ENCODE data around the gene GALNT13. TPM values are rescaled to one million over a fixed set of nuclear protein-coding genes. Genes with fewer than 3 reads are reported as not detected.

The GALNT13 gene
- polyA plus RNA-seq, 3 donors, result 2.0 to 2.7 (median 2.4) TPM

- no peak for DNase-seq (ENCODE audit: extremely low read depth in 1 of 11, low read depth in 9 of 11, low spot score in 4 of 11)
Observed at GRCh38 chr2:153935511-153935910, 63.8 kb downstream of the GALNT13 start.

DNA sequence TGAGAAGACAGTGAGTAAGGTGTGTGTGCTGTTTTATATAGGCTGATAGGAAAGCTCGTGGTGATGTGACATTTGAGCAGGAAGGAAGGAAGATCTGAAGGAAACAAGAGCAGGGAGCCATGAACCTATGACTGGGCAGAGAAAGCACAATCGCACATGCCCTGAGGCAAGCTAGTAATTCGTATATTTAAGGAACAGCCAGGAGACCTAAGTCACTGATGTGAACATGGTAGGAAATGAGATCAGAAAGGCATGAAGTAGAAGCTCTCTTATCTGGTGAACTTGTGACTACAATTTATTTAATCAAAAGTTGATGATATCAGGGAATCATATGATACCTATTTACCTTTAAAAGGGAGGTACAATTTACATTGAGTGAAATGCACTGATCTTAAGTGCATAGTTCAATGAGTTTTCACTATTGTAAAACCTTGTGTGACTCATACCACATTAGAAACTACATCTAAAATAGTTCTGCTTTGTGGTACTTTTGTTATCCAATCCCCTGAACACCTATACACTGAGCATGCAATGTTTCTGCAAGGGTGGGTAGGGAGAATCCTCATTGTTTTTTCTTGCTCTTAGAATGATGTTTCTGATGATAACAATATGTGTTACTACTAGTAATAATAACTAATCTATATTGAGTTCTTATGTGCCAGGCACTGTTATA lies 67.5 kb downstream of the GALNT13 start:
- peak in 2 of 11 donors; percentile 7 to 10 for DNase-seq (ENCODE audit: extremely low read depth in 1 of 11, low read depth in 9 of 11, low spot score in 4 of 11)

- DNase-seq (ENCODE audit: extremely low read depth in 1 of 11, low read depth in 9 of 11, low spot score in 4 of 11), result no peak
Observed at GRCh38 chr2:153940511-153940910, 68.8 kb downstream of the GALNT13 start.

DNA sequence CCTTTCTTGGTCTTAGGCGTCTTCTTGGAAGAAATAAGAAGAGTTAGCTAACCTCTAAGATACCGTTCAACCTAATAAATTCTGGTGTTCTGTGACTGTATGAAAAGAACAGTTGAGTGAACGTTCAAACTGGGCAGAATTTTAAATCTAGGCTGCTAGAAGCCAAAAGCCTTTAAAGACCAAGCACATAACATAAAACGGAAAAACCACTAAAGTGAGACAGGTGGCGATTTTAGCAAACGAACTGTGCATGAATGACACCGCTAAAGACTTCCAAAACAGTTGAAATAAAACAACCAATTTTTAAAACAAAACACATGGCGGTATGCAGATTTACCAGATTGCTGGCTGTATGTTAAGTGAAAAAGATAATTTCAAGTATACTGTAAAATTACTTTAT lies 73.1 kb downstream of the GALNT13 start:
- DNase-seq (ENCODE audit: extremely low read depth in 1 of 11, low read depth in 9 of 11, low spot score in 4 of 11), result no peak

DNA sequence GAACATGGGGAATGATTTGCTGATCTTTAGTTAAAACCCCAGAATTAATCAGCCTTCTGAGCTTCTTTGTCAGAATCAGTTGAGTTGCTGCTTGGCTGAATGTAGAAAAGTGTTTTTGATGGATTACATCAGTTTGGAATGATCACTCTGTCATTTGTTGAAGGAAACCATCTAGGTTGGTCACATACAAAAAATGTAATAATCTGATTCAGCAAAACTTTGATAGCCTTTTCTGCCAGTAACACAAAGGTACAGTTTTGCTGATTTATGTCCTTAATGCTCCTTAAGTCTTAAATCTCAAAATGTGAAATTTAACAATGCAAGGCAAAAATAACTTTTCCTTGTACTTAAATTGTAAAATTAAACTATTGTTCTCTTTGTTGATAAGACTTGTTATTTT lies 74.3 kb downstream of the GALNT13 start:
- no peak for DNase-seq (ENCODE audit: extremely low read depth in 1 of 11, low read depth in 9 of 11, low spot score in 4 of 11)

DNA sequence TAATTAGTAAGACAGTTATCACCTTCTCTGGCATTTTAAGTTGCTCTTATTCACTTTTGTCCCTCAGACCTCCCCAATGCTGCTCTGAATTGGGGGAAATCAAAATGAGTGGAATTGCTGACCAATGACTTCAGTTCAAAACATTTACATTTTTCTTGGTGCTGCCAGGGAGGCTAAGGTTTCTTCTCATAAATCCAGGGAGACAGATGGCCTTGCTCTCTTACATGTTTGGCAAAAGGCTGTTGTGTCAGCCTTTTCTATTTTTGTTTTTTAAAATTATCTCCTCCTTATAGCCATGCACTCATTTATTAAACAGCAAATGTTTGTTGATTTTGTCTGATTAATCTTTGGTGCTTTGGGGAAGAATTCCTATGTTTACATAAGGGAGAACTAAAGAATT lies 82.0 kb downstream of the GALNT13 start:
- DNase-seq (ENCODE audit: extremely low read depth in 1 of 11, low read depth in 9 of 11, low spot score in 4 of 11), result no peak

DNA sequence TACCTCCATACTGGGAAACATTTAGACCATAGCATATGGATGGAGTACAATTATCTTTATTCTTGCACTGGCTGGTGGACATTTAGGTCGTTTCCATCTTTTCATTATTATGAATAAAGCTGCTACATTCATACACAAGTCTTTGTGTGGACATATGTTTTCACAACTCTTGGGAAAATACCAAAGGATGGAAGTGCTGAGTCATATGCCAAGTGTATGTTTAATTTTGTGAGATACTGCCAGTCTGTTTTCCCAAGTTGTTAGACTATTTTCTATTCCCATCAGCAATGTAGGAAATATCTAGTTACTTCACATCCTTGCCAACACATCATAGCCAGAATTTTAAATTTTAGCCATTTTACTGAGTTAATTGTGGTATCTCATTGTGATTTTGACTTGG lies 91.5 kb downstream of the GALNT13 start:
- no peak for DNase-seq (ENCODE audit: extremely low read depth in 1 of 11, low read depth in 9 of 11, low spot score in 4 of 11)

DNA sequence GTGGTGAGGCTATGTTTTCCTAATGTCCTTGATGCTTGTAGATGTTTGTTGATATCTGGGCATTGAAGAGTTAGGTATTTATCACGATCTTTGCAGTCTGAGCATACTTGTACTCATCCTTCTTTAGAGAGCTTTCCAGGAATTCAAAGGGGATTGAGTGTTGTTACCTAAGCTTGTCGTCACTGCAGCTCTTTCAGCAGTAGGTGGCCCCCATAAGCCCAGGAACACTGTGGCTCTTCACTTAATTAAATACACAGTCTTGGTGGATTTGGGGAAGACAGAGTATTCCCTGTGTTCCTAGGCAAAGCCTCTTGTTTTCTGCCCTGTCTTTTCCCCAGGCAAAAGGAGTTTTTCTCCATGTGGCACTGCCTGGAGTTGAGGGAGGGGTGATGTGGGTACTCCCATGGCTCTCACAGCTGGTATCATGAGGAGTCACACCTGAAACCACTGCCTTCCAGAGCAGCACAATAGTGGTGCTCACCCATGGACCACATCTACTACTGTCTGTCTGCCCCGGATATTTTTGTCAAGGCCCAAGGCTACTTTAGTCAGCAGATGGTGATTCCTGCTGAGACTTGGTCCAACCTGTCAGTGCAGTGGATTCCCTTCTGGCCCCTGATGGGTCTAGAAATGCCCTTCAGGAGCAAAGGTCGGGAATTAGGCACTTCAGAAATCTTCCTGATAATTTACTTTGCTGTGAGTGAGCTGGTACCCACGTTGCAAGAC lies 95.7 kb downstream of the GALNT13 start:
- DNase-seq (ENCODE audit: extremely low read depth in 1 of 11, low read depth in 9 of 11, low spot score in 4 of 11), result no peak

- DNase-seq (ENCODE audit: extremely low read depth in 1 of 11, low read depth in 9 of 11, low spot score in 4 of 11), result no peak
Observed at GRCh38 chr2:153971250-153971649, 99.5 kb downstream of the GALNT13 start.

DNA sequence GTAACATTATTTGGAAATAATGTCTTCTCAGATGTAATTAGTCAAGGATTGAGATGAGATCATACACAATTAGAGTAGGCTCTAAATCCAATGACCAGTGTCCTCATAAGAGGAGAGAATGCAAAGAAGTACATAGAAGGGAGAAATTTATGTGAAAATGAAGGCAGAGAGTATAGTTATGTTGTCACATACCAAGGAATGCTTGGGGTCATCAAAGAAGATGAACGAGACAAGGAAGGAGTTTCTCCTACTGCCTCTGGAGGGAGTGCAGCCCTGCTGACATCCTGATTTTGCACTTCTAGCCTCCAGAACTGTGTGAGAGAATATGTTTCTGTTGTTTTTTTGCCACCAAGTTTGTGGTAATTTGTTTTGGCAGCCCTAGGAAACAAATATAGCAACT lies 100.1 kb downstream of the GALNT13 start:
- no peak for DNase-seq (ENCODE audit: extremely low read depth in 1 of 11, low read depth in 9 of 11, low spot score in 4 of 11)

GRCh38 chr2:153972412-153972811 lies 100.7 kb downstream of the GALNT13 start:
- no peak for DNase-seq (ENCODE audit: extremely low read depth in 1 of 11, low read depth in 9 of 11, low spot score in 4 of 11)

DNA sequence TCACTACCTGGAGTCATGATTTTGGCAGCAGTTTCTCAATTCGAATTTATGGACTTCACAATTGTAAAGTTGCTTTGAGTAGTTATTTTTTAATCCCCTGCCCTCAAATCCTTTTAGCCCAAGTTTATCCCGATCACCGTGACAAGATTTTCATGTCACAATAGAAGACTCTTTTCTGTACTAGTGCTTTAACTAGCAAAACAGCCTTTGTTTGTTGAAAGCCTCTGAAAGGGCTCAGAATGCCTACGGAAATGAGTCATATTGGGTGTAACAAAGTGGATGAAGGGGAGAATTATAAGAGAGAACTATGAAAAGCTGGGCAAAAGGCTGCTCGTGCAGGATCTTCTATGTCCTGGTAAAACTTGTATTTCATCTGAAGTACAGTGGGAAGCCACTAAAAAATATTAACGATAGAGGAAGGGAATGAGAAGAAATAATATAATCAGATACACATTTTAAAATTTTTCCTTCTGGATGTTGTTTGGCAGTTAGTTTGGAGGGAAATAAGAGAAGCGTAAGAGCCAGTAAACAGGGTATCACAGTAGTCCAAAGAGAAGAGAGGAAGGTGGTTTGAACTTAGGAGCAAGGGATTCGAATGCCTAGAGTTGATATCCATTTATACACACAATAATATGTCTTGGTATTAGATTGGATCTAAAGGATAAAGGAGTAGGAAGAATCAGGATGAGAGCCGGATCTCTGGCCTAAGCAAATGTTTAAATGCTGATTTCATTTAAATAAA lies 114.9 kb downstream of the GALNT13 start:
- DNase-seq (ENCODE audit: extremely low read depth in 1 of 11, low read depth in 9 of 11, low spot score in 4 of 11), result no peak

- DNase-seq (ENCODE audit: extremely low read depth in 1 of 11, low read depth in 9 of 11, low spot score in 4 of 11), result no peak
Observed at GRCh38 chr2:153990771-153991170, 119.0 kb downstream of the GALNT13 start.

GRCh38 chr2:154013514-154013913 lies 141.8 kb downstream of the GALNT13 start:
- no peak for DNase-seq (ENCODE audit: extremely low read depth in 1 of 11, low read depth in 9 of 11, low spot score in 4 of 11)

GRCh38 chr2:154015233-154015632 lies 143.5 kb downstream of the GALNT13 start:
- DNase-seq (ENCODE audit: extremely low read depth in 1 of 11, low read depth in 9 of 11, low spot score in 4 of 11), result no peak

DNA sequence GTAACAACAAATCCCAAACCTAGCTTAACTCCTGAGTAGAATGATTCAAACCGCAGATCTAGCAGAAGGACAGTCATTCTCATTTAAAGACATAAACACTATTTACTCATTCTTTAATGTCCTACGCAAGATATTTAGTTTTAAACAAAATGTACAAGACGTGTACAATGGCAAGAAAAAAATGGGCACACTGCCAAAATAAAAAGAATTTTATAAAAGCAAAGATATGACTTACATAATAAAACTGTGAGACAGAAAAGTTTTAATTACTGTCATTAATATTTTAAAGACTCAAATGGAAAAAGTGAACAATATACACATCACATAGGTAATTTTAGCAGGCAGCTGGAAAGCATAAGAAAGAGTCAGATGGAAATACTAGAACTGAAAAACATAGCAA lies 157.8 kb downstream of the GALNT13 start:
- no peak for DNase-seq (ENCODE audit: extremely low read depth in 1 of 11, low read depth in 9 of 11, low spot score in 4 of 11)

DNA sequence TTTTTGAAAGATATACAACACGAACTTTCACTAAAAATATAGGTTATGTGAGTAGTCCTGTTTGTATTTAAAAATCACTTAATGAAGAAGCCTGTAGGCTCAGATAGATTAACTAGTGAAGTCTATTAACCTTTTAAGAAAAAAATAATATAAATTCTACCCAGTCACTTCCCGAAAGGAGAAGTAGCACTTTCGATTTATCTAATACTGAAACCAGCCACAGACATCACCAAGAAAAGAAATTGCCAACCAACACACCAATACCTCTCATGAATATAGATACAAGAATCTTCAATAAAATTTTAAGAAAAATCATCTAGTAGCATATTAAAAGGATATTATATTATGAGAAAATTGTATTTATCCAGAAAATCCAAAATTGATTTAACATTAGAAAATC lies 160.5 kb downstream of the GALNT13 start:
- no peak for DNase-seq (ENCODE audit: extremely low read depth in 1 of 11, low read depth in 9 of 11, low spot score in 4 of 11)

DNA sequence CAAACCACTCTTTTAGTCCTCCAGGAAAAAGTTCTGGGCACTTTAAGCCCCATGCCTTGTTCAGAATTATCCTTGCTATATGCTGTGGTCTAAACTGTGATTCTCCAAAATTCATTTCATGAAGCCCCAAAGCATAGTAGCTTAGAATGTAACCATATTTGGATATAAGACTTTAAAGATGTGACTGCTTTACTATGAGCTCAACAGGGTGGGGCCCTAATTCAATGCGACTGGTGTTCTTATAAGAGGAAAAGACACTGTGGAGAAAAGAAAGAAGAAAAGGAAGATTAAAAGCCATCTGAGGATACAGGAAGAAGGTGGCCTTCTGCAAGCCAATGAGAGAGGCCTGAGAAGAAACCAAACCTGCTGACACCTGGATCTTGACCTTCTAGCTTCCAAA lies 174.8 kb downstream of the GALNT13 start:
- no peak for DNase-seq (ENCODE audit: extremely low read depth in 1 of 11, low read depth in 9 of 11, low spot score in 4 of 11)

- no peak for DNase-seq (ENCODE audit: extremely low read depth in 1 of 11, low read depth in 9 of 11, low spot score in 4 of 11)
Observed at GRCh38 chr2:154048905-154049304, 177.2 kb downstream of the GALNT13 start.

DNA sequence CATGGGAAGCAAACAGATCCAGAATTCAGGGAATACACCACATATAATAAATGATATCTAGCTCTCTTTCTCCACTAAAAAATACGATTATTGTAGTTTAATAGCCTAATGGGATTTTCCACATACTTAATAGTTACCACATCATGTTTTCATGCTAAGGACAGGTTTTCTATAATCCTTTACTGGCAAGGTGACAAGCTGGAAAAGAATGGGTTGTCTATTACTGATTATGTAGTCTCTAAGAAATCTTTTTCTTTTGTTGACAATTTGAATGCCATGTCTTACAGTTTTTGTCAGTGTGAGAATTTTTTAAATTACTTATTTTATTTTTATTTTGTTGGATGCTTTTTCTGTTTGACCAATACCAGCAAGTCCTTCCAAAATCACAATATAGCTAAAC lies 177.8 kb downstream of the GALNT13 start:
- no peak for DNase-seq (ENCODE audit: extremely low read depth in 1 of 11, low read depth in 9 of 11, low spot score in 4 of 11)

Measured in renal cortex interstitium (tissue), 11 donors.